GM12891 (cell line): ENCODE data around the gene CARTPT.

Experiments
- POLR2A ChIP-seq: IDR thresholded peaks from 2 replicates; pipeline ENCODE4 v1.6.1; 2011; ENCODE audit warnings: low read depth, low read length, control low read depth
- POLR2AphosphoS5 ChIP-seq: IDR thresholded peaks from 2 replicates; pipeline ENCODE4 v1.6.1; 2011; ENCODE audit warnings: low read depth, low read length, control low read depth
- POU2F2 ChIP-seq: IDR thresholded peaks from 2 replicates; pipeline ENCODE4 v1.6.1; 2011; ENCODE audit warnings: low read depth, mild to moderate bottlenecking, control low read depth, low read length, moderate library complexity
- TAF1 ChIP-seq: IDR thresholded peaks from 2 replicates; pipeline ENCODE4 v1.6.1; 2011; ENCODE audit warnings: low read depth, low read length, control low read depth

DNA sequence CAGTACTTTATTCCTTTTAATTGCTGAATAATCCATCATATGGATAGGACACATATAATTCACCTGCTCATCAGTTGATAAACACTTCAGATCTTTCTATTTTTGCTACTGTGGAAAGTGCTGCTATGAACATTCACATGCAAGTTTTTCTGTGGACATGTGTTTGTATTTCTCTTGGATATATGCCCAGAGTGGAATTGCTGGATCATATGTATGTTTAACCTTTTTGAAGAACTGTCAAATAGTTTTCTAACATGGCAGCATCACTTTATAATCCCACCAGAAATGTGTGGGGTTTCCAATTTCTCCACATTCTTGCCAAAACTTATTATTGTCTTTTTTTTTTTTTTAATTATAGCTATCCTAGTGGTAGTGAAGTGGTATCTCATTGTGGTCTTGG lies 15.1 kb downstream of the CARTPT start:
- TF ChIP-seq POLR2A: no peak
- no peak for TF ChIP-seq POLR2AphosphoS5
- TF ChIP-seq TAF1: no peak
- no peak for TF ChIP-seq POU2F2
